ENCODE results near the gene KCNH1. TPM values are rescaled to one million over a fixed set of nuclear protein-coding genes. Genes with fewer than 3 reads are reported as not detected.

The KCNH1 gene
- total RNA-seq, 1 donor from 2014 or later, result 0.21 TPM

- Mint-ChIP-seq H3K27ac (ENCODE audit: unreplicated experiment) (no peak overlapping the region), H3K9me3 (no peaks in the 10 kb centered on the region), H3K4me3 (no peak overlapping the region), H3K36me3 (ENCODE audit: low read depth) (no peaks in the 10 kb centered on the region), H3K27me3 (ENCODE audit: low read depth) (peaks cover 3% of the 10 kb centered on the region), H3K4me1 (no peaks in the 10 kb centered on the region)
- TF ChIP-seq, protein P1, sequence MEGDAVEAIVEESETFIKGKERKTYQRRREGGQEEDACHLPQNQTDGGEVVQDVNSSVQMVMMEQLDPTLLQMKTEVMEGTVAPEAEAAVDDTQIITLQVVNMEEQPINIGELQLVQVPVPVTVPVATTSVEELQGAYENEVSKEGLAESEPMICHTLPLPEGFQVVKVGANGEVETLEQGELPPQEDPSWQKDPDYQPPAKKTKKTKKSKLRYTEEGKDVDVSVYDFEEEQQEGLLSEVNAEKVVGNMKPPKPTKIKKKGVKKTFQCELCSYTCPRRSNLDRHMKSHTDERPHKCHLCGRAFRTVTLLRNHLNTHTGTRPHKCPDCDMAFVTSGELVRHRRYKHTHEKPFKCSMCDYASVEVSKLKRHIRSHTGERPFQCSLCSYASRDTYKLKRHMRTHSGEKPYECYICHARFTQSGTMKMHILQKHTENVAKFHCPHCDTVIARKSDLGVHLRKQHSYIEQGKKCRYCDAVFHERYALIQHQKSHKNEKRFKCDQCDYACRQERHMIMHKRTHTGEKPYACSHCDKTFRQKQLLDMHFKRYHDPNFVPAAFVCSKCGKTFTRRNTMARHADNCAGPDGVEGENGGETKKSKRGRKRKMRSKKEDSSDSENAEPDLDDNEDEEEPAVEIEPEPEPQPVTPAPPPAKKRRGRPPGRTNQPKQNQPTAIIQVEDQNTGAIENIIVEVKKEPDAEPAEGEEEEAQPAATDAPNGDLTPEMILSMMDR (conservative IDR thresholded peaks at IDR 0.05), result no peak
- no peak for DNase-seq (ENCODE audit: low read depth, low spot score)
Observed at GRCh38 chr1:210786546-210786945, 347.4 kb downstream of the KCNH1 start.

- peaks cover 5% of the 10 kb centered on the region for H3K27me3 Mint-ChIP-seq (ENCODE audit: low read depth)
- H3K4me3 Mint-ChIP-seq, result no peak overlapping the region
- no peaks in the 10 kb centered on the region for H3K9me3 Mint-ChIP-seq
- H3K4me1 Mint-ChIP-seq, result no peaks in the 10 kb centered on the region
- TF ChIP-seq, protein P1 (conservative IDR thresholded peaks at IDR 0.05), result no peak
- no peak for DNase-seq (ENCODE audit: low read depth, low spot score)
- no peaks in the 10 kb centered on the region for H3K36me3 Mint-ChIP-seq (ENCODE audit: low read depth)
- no peak overlapping the region for H3K27ac Mint-ChIP-seq (ENCODE audit: unreplicated experiment)
Observed at GRCh38 chr1:210783925-210784324, 350.0 kb downstream of the KCNH1 start.

GRCh38 chr1:210781652-210782051 is 352.3 kb downstream of the KCNH1 start:
- Mint-ChIP-seq H3K27me3 (ENCODE audit: low read depth) (peaks cover 5% of the 10 kb centered on the region), H3K9me3 (no peaks in the 10 kb centered on the region), H3K4me1 (no peaks in the 10 kb centered on the region), H3K36me3 (ENCODE audit: low read depth) (no peaks in the 10 kb centered on the region), H3K27ac (ENCODE audit: unreplicated experiment) (no peak overlapping the region), H3K4me3 (no peak overlapping the region)
- TF ChIP-seq, protein P1 (conservative IDR thresholded peaks at IDR 0.05), result no peak
- DNase-seq (ENCODE audit: low read depth, low spot score), result no peak

DNA sequence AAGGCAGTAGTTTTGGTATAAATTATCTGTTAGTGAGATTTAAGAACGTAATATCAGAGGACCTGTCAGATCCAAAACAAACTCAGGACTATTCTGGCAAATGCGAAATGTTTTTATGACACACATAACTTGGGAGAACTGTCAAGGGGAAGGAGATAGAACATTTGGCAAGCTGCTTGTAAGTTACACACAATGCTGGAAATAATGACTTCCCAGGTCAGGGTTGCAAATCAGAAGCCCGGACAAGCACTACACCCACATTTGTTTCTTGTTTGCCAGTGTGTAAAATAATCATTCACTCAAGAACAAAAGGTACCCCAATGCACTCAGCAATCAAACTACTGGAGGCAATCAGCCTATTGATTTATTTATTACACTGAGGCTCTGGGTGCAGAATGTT is 354.7 kb downstream of the KCNH1 start:
- no peak overlapping the region for H3K4me3 Mint-ChIP-seq
- no peak overlapping the region for H3K27ac Mint-ChIP-seq (ENCODE audit: unreplicated experiment)
- H3K36me3 Mint-ChIP-seq (ENCODE audit: low read depth), result no peaks in the 10 kb centered on the region
- H3K27me3 Mint-ChIP-seq (ENCODE audit: low read depth), result peaks cover 3% of the 10 kb centered on the region
- H3K9me3 Mint-ChIP-seq, result no peaks in the 10 kb centered on the region
- TF ChIP-seq, protein P1 (conservative IDR thresholded peaks at IDR 0.05), result no peak
- DNase-seq (ENCODE audit: low read depth, low spot score), result no peak
- H3K4me1 Mint-ChIP-seq, result no peaks in the 10 kb centered on the region

DNA sequence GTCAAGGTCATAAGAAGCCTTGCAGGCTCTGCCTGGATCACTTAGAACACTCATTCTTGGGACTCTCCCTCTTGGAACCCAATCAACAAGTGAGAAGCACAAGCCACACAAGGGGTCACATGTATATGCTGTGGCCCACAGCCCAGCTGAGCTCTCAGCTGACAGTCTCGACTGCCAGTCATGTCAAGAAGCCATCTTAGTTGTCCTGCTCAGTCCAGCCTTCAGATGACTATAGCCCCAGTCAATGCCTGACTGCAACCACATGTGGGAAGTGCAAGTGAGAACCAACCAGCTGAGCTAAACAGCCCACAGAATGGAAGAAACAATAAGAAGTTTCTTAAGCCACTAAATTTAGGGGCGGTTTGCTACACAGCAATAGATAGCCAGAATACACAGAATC is 356.0 kb downstream of the KCNH1 start:
- Mint-ChIP-seq H3K4me1 (no peaks in the 10 kb centered on the region), H3K27me3 (ENCODE audit: low read depth) (peaks cover 5% of the 10 kb centered on the region), H3K4me3 (no peak overlapping the region), H3K36me3 (ENCODE audit: low read depth) (no peaks in the 10 kb centered on the region), H3K9me3 (no peaks in the 10 kb centered on the region), H3K27ac (ENCODE audit: unreplicated experiment) (no peak overlapping the region)
- TF ChIP-seq, protein P1 (conservative IDR thresholded peaks at IDR 0.05), result no peak
- DNase-seq (ENCODE audit: low read depth, low spot score), result no peak

DNA sequence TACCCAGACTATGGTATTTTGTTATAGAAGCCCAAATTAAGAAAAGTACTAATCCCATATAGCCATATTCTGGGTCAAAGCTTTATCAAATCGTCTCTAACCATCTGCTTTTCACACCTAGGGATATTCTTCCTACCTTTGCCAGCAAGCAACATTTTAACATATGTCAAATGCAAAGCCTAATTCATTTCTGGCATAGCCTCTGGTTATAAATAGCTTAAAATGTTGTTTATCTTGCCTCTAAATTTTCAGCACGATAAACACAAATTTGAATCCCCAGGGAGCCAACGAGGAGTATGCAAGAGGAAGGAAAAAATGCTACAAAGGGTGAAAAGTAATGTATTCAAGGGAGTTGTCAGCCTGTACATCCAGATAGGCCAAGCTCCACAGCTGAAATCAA is 357.2 kb downstream of the KCNH1 start:
- peaks cover 5% of the 10 kb centered on the region for H3K27me3 Mint-ChIP-seq (ENCODE audit: low read depth)
- H3K36me3 Mint-ChIP-seq (ENCODE audit: low read depth), result no peaks in the 10 kb centered on the region
- no peak overlapping the region for H3K27ac Mint-ChIP-seq (ENCODE audit: unreplicated experiment)
- no peaks in the 10 kb centered on the region for H3K4me1 Mint-ChIP-seq
- no peak overlapping the region for H3K4me3 Mint-ChIP-seq
- TF ChIP-seq, protein P1 (conservative IDR thresholded peaks at IDR 0.05), result no peak
- DNase-seq (ENCODE audit: low read depth, low spot score), result no peak
- no peaks in the 10 kb centered on the region for H3K9me3 Mint-ChIP-seq

Data from neural crest cell (in vitro differentiated cells).